K562 (cell line): ENCODE measurements around the gene NAA40. TPM values are rescaled to one million over a fixed set of nuclear protein-coding genes. Genes with fewer than 3 reads are reported as not detected.

Experiments
- ATAC-seq: fragments of 200-7000 bp; cut with Tn5 transposase; 3 replicates; pipeline ENCODE4 v1.9.1; 2020; ENCODE audit warnings: moderate library complexity
- BruUV-seq: library from RNA; stranded (reverse); fragments of 400-500 nt; replicated peaks from 2 replicates; lab custom pipeline; 2021; lab: Mats Ljungman, UMichigan
- CTCF ChIA-PET: fragments of 300-600 bp; formaldehyde crosslinking; extraction: SDS; loops from one replicate; lab custom pipeline; 2021; ENCODE audit warnings: low intra/inter-chr PET ratio; lab: Yijun Ruan, JAX
- POLR2A ChIA-PET: fragments of 300-600, 350-650 bp; sonication (Branson Sonifier 250); formaldehyde crosslinking; extraction: SDS; loops from one replicate; lab custom pipeline; 2021; ENCODE audit warnings: antibody characterized with exemption, inconsistent platforms; lab: Yijun Ruan, JAX
- DNase-seq, 4 experiments: peaks; one replicate each; pipeline versions ENCODE4 v3.0.0 to v3.0.0-alpha.2; 2011 to 2018; ENCODE audit warnings: low spot score in 3 of 4, mixed read lengths in 3 of 4; ENCODE audit errors: extremely low read depth in 1 of 4
- FAIRE-seq: peaks from 2 replicates; lab custom pipeline; 2011; peaks lifted over from hg19 to GRCh38; lab: Jason Lieb, UNC
- H2AFZ ChIP-seq: 2 replicates; pipeline ENCODE4 v1.6.0; 2011; ENCODE audit warnings: low read depth, low read length, control low read depth, inconsistent platforms
- H3K27ac ChIP-seq: fragments of 200-600 bp; 3 replicates; pipeline ENCODE4 v1.8.0; 2011; ENCODE audit warnings: low read depth, mild to moderate bottlenecking, control low read depth, inconsistent platforms, low read length, moderate library complexity, mixed read lengths; ENCODE audit errors: extremely low read depth
- H3K27me3 ChIP-seq, 2 experiments: fragments of 300-600 bp in 1 of 2; 2 replicates in 1 of 2; 3 replicates in 1 of 2; pipeline versions ENCODE4 v1.6.0 to v1.8.0; 2011; ENCODE audit warnings: inconsistent platforms in 2 of 2, low read length in 2 of 2, mild to moderate bottlenecking in 1 of 2, mixed read lengths in 1 of 2, moderate library complexity in 1 of 2; ENCODE audit not compliant: control insufficient read depth in 2 of 2, insufficient read depth in 2 of 2
- H3K36me3 ChIP-seq: fragments of 300-600 bp; 3 replicates; pipeline ENCODE4 v1.8.0; 2011; ENCODE audit warnings: mild to moderate bottlenecking, low read length, inconsistent platforms; ENCODE audit not compliant: control insufficient read depth, insufficient read depth
- H3K4me1 ChIP-seq, 2 experiments: fragments of 200-600 bp in 1 of 2; replicated peaks in 1 of 2; 2 replicates in 1 of 2; 3 replicates in 1 of 2; pipeline versions ENCODE4 v1.5.1 to v1.8.0; 2011; ENCODE audit warnings: inconsistent platforms in 2 of 2, low read length in 2 of 2, mild to moderate bottlenecking in 1 of 2, mixed read lengths in 1 of 2, moderate library complexity in 1 of 2; ENCODE audit not compliant: control insufficient read depth in 2 of 2, insufficient read depth in 2 of 2
- H3K4me2 ChIP-seq: 2 replicates; pipeline ENCODE4 v1.6.1; 2011; ENCODE audit warnings: low read length, control low read depth, inconsistent platforms, mixed read lengths; ENCODE audit not compliant: insufficient read depth
- H3K4me3 ChIP-seq: fragments of 200-600 bp; sonication (generic), shearing (Covaris generic); 2 replicates; pipeline ENCODE4 v1.5.1; 2016; ENCODE audit warnings: control low read depth, inconsistent platforms
- H3K79me2 ChIP-seq: fragments of 200-600 bp; 3 replicates; pipeline ENCODE4 v1.8.0; 2011; ENCODE audit warnings: low read length, inconsistent platforms; ENCODE audit not compliant: control insufficient read depth, insufficient read depth
- H3K9ac ChIP-seq, 2 experiments: 2 replicates each; pipeline versions ENCODE4 v1.6.0 to v1.6.1; 2011; ENCODE audit warnings: low read depth in 2 of 2, low read length in 2 of 2, control low read depth in 1 of 2, inconsistent platforms in 1 of 2, mild to moderate bottlenecking in 1 of 2, mixed read lengths in 1 of 2; ENCODE audit not compliant: insufficient read depth in 1 of 2
- H3K9me1 ChIP-seq: one replicate; pipeline ENCODE4 v1.6.0; 2011; ENCODE audit warnings: inconsistent platforms, mild to moderate bottlenecking, low read length, moderate library complexity; ENCODE audit not compliant: control insufficient read depth, insufficient read depth
- H3K9me3 ChIP-seq: replicated peaks from 2 replicates; pipeline ENCODE4 v1.5.1; 2011; ENCODE audit warnings: low read depth, low read length, inconsistent platforms; ENCODE audit not compliant: control insufficient read depth, insufficient read depth
- H4K20me1 ChIP-seq: replicated peaks from 2 replicates; pipeline ENCODE4 v1.6.1; 2011; ENCODE audit warnings: low read length, inconsistent platforms, mixed read lengths; ENCODE audit not compliant: control insufficient read depth, insufficient read depth
- ATF3 ChIP-seq, 2 experiments: fragments of 450-650 bp in 1 of 2; sonication (generic) in 1 of 2; formaldehyde crosslinking in 1 of 2; IDR thresholded peaks in 1 of 2; conservative IDR thresholded peaks in 1 of 2; 2 replicates each; pipeline versions ENCODE4 v1.6.1 to v1.8.1; 2016 to 2023; ENCODE audit warnings: mild to moderate bottlenecking in 2 of 2, moderate library complexity in 2 of 2, inconsistent platforms in 1 of 2, missing genetic modification reagents in 1 of 2
- GTF2E2 ChIP-seq: fragments of 200-800 bp; sonication (Bioruptor generic); IDR thresholded peaks from 2 replicates; pipeline ENCODE4 v1.6.1; 2016; ENCODE audit warnings: missing genetic modification characterization, missing compliant biosample characterization
- MAFF ChIP-seq: IDR thresholded peaks from 2 replicates; pipeline ENCODE4 v1.6.1; 2012; ENCODE audit warnings: low read length, improper control_type of control experiment
- NFYB ChIP-seq: IDR thresholded peaks from 2 replicates; pipeline ENCODE4 v1.6.1; 2011; ENCODE audit warnings: mild to moderate bottlenecking, moderate library complexity; ENCODE audit not compliant: insufficient read length; ENCODE audit errors: extremely low read depth
- PYGO2 ChIP-seq: fragments of 450-650 bp; IDR thresholded peaks from 2 replicates; pipeline ENCODE4 v1.6.1; 2016; ENCODE audit warnings: mild to moderate bottlenecking, missing genetic modification characterization, moderate library complexity, missing compliant biosample characterization
- RCOR1 ChIP-seq, 2 experiments: IDR thresholded peaks; 2 replicates each; pipeline ENCODE4 v1.6.1; 2012; ENCODE audit warnings: low read depth in 2 of 2, low read length in 2 of 2, borderline replicate concordance in 1 of 2, improper control_type of control experiment in 1 of 2
- STAT5A ChIP-seq: IDR thresholded peaks from 2 replicates; pipeline ENCODE4 v1.6.1; 2012; ENCODE audit warnings: low read length, inconsistent platforms, borderline replicate concordance
- TRIM24 ChIP-seq, 2 experiments: fragments of 450-650 bp; IDR thresholded peaks; 2 replicates each; pipeline ENCODE4 v1.6.1; 2016
- ZBTB8A ChIP-seq: fragments of 450-650 bp; IDR thresholded peaks from 2 replicates; pipeline ENCODE4 v1.6.1; 2018; ENCODE audit warnings: mild to moderate bottlenecking, moderate library complexity; ENCODE audit not compliant: partially characterized antibody
- ZNF133 ChIP-seq: fragments of 250-450 bp; sonication (Bioruptor Pico); IDR thresholded peaks from 2 replicates; pipeline ENCODE4 v1.4.0; 2020; ENCODE audit warnings: mild to moderate bottlenecking
- ZNF318 ChIP-seq, 2 experiments: fragments of 450-650 bp; IDR thresholded peaks; 2 replicates each; pipeline ENCODE4 v1.6.1; 2016; ENCODE audit warnings: mild to moderate bottlenecking in 2 of 2, borderline replicate concordance in 1 of 2, low read depth in 1 of 2, moderate library complexity in 1 of 2
- WGBS: fragments of 100-300 bp; shearing (Covaris generic); methylation state at CpG from one replicate; pipeline ENCODE4 v1.1.6; 2016; ENCODE audit warnings: low coverage, mixed read lengths; ENCODE audit not compliant: insufficient coverage; ENCODE audit errors: missing lambda C conversion rate; 5-methylcytosine and 5-hydroxymethylcytosine counted together
- in situ Hi-C: fragments of 300-500 bp; cut with MboI; formaldehyde crosslinking; loops from 4 replicates; pipeline ENCODE4 v1.15.0; 2018; ENCODE audit warnings: inconsistent platforms, mixed read lengths
- intact Hi-C: fragments of 100-400 bp; cut with micrococcal nuclease; formaldehyde crosslinking; loops from 2 replicates; pipeline ENCODE4 v1.14.2; 2022
- polyA plus RNA-seq, 8 experiments: library from polyadenylated mRNA; depleted of rRNA in 4 of 8; stranded (reverse) in 5 of 8; unstranded in 3 of 8; fragments of >200 nt; fragmentation: Nextera tagmentation in 2 of 8; fragmentation: Illumina TruSeq in 1 of 8; extraction: Ambion mirVana in 2 of 8; extraction: Trizol in 1 of 8; gene quantifications; 2 replicates each; pipeline versions ENCODE4 v1.2.1 to v1.2.3, GENCODE V29; 2011 to 2014; ENCODE audit warnings: inconsistent platforms in 1 of 8, missing spikeins in 1 of 8
- total RNA-seq, 7 experiments: library from RNA; depleted of rRNA in 6 of 7; stranded (reverse); fragments of >200 nt in 6 of 7; fragmentation: Illumina TruSeq in 2 of 7; extraction: Trizol in 2 of 7; gene quantifications; 2 replicates each; pipeline versions ENCODE4 v1.2.1 to v1.2.3, GENCODE V29; 2011 to 2021; ENCODE audit warnings: low replicate concordance in 1 of 7

NAA40 gene
- total and polyA plus RNA-seq, 9 of the 15 experiments (the other 6 are each of a cell fraction or from before 2014, with no cell fraction given), result 6.2 to 39.0 (median 23.1) TPM

GRCh38 chr11:64001484-64002420 is 63.0 kb downstream of the NAA40 start:
- in situ Hi-C loops, result no loop called here
- H3K27ac ChIP-seq, result no peak overlapping the region
- H3K4me2 ChIP-seq, result no peak overlapping the region
- FAIRE-seq (no peak), ATAC-seq (no peak), DNase-seq (no peak)
- ChIA-PET CTCF (no interaction called here), POLR2A (interaction anchor here (0.6 to 2.8 kb wide), 4 partner anchors 11 to 159 kb away, joined by 3 to 12 read pairs (median 4); no protein-coding TSS in a partner anchor)
- no peak overlapping the region for H2AFZ ChIP-seq
- H3K9ac ChIP-seq, result peak overlapping the region in 1 of 2 experiments; percentile 48; a peak in 1 of 4 replicates
- no peaks in the 10 kb centered on the region for H3K79me2 ChIP-seq
- peaks cover 42% of the 10 kb centered on the region; the same call in 2 of the 3 replicates for H3K36me3 ChIP-seq
- H3K4me1 ChIP-seq, result peaks cover 0 to 78% of the 10 kb centered on the region in 2 experiments; a peak in 2 of 5 replicates
- H3K27me3 ChIP-seq, result no peaks in the 10 kb centered on the region
- H3K4me3 ChIP-seq, result no peak overlapping the region
- peaks cover 2% of the 10 kb centered on the region for H3K9me1 ChIP-seq
- WGBS, result 87% methylated on average over 21 of the region's 23 CpGs
- H4K20me1 ChIP-seq, result peaks cover 34% of the 10 kb centered on the region
- BruUV-seq, result no TSS peak
- H3K9me3 ChIP-seq, result no peaks in the 10 kb centered on the region
- intact Hi-C loops, result loop anchor here (10.0 kb wide), 2 partner anchors 93 to 143 kb away; no protein-coding TSS in a partner anchor
- TF ChIP-seq STAT5A, result no peak
- no peak for TF ChIP-seq NFYB
- TF ChIP-seq TRIM24 (IDR thresholded peaks at IDR 0.05), result no peak
- no peak for TF ChIP-seq ZBTB8A
- no peak for TF ChIP-seq MAFF
- TF ChIP-seq ATF3 (IDR thresholded peaks at IDR 0.05), result no peak
- no peak for TF ChIP-seq ATF3 (CRISPR knock-in tag; conservative IDR thresholded peaks at IDR 0.05)
- TF ChIP-seq PYGO2 (tag), result no peak
- 0 out of 4 replicates have a peak, but pooled peaks of 1 of the 2 experiments have one; percentile 35 for TF ChIP-seq RCOR1 (IDR thresholded peaks at IDR 0.05; ENCODE audit: borderline replicate concordance in 1 of 2, low read depth in 2 of 2, low read length in 2 of 2)
- no peak for TF ChIP-seq GTF2E2 (tag)
- no peak for TF ChIP-seq ZNF318 (IDR thresholded peaks at IDR 0.05; ENCODE audit: borderline replicate concordance in 1 of 2, low read depth in 1 of 2)
- TF ChIP-seq ZNF133 (CRISPR knock-in tag), result no peak
